KBM-7 (cell line): ENCODE results near the gene PKN1.
"Not testable (repeated sequence)": the region's sequence is repeated elsewhere in the genome, so short reads cannot be mapped to it uniquely, and the experiment has no call there.

Source experiments
- DNase-seq: peaks from one replicate; pipeline ENCODE4 v3.0.0-alpha.2; 2015
- in situ Hi-C: fragments of 300-500 bp; cut with MboI; formaldehyde crosslinking; loops from 2 replicates; pipeline ENCODE4 v1.14.3; 2020; ENCODE audit warnings: low sequenced_read_pairs, low pct_unique_long_range_greater_than_20kb, mixed read lengths

The PKN1 gene

DNA sequence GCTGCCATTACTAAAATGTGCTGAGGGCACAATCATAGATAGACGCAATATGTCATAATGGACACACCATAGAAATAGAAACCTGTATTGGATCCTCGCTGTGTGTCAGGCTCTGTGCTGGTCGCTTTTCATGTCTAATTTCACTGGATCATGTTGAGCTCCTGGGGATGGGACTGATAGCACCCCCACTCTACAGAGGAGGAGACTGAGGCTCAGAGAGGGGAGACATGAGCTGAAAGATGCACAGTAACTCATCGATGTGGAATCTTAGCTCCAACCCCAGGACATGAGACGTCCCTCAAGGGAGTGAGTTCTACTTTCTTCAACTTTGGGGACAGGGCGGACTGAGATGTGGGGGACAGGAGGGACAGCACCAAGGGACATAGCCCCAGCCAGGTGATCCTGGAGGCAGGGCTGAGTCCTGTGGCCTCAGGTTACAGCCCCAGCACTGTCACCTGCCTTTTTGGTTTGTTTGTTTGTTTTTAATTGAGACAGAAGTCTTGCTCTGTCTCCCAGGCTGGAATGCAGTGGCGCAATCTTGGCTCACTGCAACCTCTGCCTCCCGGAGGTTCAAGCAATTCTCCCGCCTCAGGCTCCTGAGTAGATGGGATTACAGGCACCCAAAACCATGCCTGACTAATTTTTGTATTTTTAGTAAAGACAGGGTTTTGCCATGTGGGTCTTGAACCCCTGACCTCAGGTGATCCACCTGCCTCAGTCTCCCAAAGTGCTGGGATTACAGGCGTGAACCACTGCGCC is 69.4 kb downstream of the PKN1 start:
- no peak for DNase-seq
- in situ Hi-C loops, result no loop called here

GRCh38 chr19:14503285-14503684 is 70.2 kb downstream of the PKN1 start:
- in situ Hi-C loops, result no loop called here
- DNase-seq, result no peak

DNA sequence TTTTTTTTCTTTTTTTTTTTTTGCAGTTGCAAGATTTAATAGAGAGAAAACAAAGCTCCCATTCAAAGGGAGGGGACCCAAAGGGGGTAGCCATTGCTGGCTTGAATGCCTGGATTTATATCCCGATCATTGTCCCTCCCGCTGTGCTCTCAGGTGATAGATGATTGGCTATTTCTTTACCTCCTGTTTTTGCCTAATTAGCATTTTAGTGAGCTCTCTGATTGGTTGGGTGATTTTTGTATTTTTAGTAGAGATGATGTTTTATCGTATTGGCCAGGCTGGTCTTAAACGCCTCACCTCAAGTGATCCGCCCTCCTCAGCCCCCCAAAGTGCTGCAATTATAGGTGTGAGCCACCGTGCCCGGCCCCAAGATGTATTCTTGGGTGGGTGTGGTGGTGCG is 71.5 kb downstream of the PKN1 start:
- DNase-seq, in situ Hi-C loops: not testable (repeated sequence)

- DNase-seq, result peak; percentile 71
- in situ Hi-C loops, result no loop called here
Observed at GRCh38 chr19:14505488-14506239, 72.6 kb downstream of the PKN1 start.

DNA sequence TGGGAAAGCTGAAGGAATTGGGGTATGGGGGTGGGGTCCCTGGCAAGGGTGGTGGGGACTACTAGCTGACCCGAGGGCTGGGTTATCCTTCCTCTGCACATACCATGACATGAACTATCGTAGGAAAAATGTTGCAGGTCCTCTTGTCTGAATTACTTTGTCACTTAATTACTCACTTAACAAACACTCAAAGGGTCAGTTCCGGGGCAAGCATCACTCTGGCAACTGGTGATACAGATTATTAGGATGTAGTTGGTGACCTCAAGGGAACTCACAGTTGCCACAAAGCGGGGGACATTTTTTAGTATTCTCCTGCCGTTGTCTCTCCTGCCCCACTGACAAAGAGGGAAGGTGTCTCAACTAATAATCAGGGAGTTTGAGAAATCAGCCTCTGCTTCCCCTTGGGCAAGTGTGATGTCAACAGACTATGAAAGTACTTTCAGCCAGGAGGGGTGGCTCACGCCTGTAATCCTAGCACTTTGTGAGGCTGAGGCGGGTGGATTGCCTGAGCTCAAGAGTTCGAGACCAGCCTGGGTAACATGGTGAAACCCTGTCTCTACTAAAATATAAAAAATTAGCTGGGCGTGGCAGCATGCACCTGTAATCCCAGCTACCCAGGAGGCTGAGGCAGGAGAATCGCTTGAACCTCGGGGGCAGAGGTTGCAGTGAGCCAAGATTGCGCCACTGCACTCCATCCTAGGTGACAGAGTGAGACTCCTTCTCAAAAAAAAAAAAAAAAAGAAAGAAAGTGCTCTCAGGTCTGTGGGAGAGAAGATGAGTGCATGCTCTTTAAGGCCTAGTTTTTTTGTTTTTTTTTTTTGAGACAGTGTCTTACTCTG is 74.8 kb downstream of the PKN1 start:
- in situ Hi-C loops, result no loop called here
- no peak for DNase-seq

GRCh38 chr19:14510311-14511228 is 77.5 kb downstream of the PKN1 start:
- DNase-seq, result peak; percentile 59
- in situ Hi-C loops, result no loop called here

DNA sequence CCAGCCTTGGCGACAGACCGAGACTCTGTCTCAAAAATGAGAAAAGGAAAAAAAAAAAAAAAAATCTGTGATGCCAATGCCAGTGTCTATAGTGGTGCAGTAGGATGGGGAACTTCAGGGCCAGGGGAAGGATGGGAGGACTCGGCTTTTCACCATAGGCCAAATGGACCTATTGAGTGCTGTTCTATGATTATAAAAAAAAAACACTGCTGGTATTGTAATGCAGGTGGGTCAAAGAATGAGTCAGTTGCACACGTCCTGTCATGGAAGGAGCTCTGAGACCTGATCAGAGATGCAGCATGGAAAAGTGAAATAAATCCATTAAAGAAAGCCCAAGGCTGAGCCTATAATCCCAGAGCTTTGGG is 78.1 kb downstream of the PKN1 start:
- no peak for DNase-seq
- in situ Hi-C loops, result no loop called here

GRCh38 chr19:14512406-14512961 is 79.4 kb downstream of the PKN1 start:
- no peak for DNase-seq
- in situ Hi-C loops, result no loop called here

- in situ Hi-C loops, result no loop called here
- DNase-seq, result no peak
Observed at GRCh38 chr19:14514215-14514863, 81.2 kb downstream of the PKN1 start.

DNA sequence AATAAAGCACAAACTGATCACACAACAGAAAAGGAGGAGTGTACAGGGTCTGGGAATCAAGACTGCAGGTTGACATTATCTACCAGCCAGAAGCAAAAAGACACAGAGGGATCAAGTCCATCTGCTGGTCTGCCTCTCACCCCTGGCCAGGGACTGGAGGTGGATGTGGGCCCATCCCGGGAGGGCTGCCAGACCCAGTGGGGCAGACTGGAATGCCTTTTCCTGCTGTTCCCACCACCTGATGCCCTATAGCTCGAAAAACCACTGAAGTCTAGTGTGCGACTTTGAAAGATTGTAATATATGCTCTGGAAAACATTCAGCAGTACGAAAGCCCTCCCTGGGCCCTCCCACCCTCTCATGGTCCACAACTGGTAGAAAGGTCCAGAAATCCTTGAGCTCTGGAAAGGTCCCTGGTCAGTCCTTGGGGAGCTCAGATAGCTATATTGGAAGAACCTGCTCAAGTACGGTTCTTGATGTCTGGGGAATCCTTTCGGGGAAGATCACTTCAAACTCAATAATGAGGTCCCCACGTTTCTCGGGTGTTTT is 82.5 kb downstream of the PKN1 start:
- in situ Hi-C loops, result no loop called here
- DNase-seq, result no peak

GRCh38 chr19:14516048-14516534 is 83.0 kb downstream of the PKN1 start:
- in situ Hi-C loops, result no loop called here

DNA sequence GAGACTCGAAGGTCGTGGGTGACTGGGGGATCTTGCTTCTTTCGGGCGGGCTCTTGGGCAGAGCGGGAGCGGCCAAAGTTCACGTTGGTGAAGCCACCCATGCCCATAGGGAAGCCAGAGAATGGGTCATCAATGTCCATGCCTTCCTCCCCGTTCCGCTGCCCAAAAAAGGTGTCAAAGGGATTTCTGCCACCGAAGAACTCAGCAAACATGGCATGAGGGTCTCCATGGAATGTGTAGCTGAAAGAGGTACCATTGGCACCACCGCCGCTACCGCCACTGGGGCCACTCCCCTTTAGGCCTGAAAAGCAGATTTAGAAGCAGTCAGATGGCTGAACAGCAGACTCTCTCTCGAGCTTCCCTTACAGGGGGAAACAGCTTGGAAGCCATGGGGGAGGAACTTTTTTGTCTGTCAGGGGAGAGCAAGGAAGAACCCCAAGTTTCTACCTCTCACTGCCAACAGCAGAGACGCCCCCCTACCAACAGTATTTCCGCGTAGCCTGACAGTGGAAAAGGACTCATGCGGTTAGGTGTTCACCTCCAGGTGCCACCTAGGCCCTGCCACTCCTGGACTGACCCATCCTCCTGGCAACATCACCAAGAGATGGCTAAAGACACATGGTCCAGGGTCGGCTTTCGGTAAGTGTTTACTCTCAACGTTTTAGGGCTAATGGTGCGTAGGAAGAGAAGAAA is 83.8 kb downstream of the PKN1 start:
- DNase-seq, result no peak
- in situ Hi-C loops, result no loop called here

More at GRCh38 chr19:14516048-14516534, 83.0 kb downstream of the PKN1 start:
- DNase-seq, result no peak

- in situ Hi-C loops, result no loop called here
- DNase-seq, result no peak
Observed at GRCh38 chr19:14517446-14517839, 84.3 kb downstream of the PKN1 start.

DNA sequence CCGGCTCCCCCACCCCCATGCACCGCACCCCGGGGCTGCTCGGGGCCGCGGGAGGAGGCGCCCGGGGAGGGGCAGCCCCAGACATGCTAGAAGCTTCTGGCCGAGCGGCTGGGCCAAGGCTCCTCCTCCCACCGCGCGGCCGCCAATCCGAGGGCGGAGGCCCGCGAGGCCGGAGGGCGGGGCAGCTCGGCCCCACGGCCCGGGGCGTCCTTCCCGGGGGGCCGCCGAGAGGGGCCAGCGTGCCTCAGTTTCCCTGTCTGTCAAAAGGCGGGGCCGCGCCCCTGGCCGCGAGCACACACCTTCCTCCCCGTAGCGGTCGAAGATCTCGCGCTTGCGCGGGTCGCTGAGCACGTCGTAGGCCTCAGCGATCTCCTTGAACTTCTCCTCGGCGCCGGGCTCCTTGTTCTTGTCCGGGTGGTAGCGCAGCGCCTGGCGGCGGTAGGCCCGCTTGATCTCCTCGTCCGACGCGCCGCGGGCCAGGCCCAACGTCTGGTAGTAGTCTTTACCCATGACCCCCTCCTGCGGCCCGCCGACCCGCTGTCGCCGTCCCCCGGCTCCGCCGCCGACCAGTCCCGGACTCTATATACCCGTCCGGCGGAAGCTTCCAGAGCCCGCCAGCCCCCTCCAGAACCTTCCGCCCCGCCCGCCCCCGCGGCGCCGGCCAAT is 84.9 kb downstream of the PKN1 start, which contains the start of gene DNAJB1:
Gene DNAJB1 (minus strand): TSS at position 558 of the 666 bp plus-strand sequence. CDS start 48 bp downstream, at position 510.
- DNase-seq, result no peak
- in situ Hi-C loops, result no loop called here

DNA sequence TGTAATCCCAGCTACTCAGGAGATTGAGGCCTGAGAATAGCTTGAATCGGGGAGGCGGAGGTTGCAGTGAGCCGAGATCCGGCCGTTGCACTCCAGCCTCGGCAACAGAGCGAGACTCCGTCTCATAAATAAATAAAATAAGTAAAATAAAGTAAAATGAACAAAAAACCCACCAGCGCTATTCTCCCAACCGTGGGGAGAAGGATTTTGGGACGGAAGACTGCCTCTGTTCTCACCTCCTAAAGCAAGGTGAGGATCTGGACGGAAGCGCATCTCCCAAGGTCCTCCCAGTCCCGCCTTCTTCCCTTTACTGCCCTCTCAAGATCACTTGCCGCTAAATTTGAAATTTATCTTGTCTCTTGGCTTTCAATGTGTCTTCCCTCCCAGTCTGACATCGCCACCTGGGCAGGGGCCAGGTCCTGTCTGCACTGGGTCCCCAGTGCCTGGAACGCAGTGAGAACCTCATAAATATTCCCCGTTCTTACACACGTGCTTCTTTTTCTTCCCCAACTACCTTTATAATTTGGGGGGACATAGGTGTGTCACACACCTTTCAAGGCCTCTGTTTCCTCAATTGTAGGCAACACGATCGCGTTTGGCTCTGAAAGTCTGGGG is 86.2 kb downstream of the PKN1 start:
- no peak for DNase-seq
- in situ Hi-C loops, result no loop called here

- DNase-seq, result no peak
- in situ Hi-C loops, result no loop called here
Observed at GRCh38 chr19:14519860-14520407, 86.8 kb downstream of the PKN1 start.
